GM12878 (cell line): Measurements from ENCODE around the gene MYL3.

Experiments
- CBX3 ChIP-seq: fragments of 200-600 bp; sonication (generic); IDR thresholded peaks from 2 replicates; pipeline ENCODE4 v1.6.1; 2016; ENCODE audit warnings: low read depth, borderline replicate concordance
- CTCF ChIP-seq, 3 experiments: IDR thresholded peaks in 2 of 3; conservative IDR thresholded peaks in 1 of 3; 2 replicates each; pipeline ENCODE4 v1.5.1; 2011; ENCODE audit warnings: low read depth in 3 of 3, low read length in 3 of 3, mild to moderate bottlenecking in 3 of 3, control low read depth in 2 of 3, moderate library complexity in 2 of 3, inconsistent platforms in 1 of 3, mixed read lengths in 1 of 3; ENCODE audit not compliant: control insufficient read depth in 2 of 3, insufficient read depth in 1 of 3; ENCODE audit errors: extremely low read depth in 1 of 3
- EP300 ChIP-seq, 2 experiments: fragments of 150-350 bp in 1 of 2; IDR thresholded peaks; 2 replicates each; pipeline ENCODE4 v1.6.1; 2011 to 2012; ENCODE audit warnings: low read depth in 2 of 2, low read length in 2 of 2, borderline replicate concordance in 1 of 2, improper control_type of control experiment in 1 of 2, inconsistent platforms in 1 of 2; ENCODE audit not compliant: control insufficient read depth in 1 of 2
- IRF3 ChIP-seq: fragments of 450-650 bp; IDR thresholded peaks from 2 replicates; pipeline ENCODE4 v1.6.1; 2014; ENCODE audit warnings: mild to moderate bottlenecking
- PML ChIP-seq: IDR thresholded peaks from 2 replicates; pipeline ENCODE4 v1.6.1; 2012; ENCODE audit warnings: low read length, inconsistent platforms
- POLR2AphosphoS2 ChIP-seq: IDR thresholded peaks from 2 replicates; pipeline ENCODE4 v1.6.1; 2011; ENCODE audit warnings: low read depth, mild to moderate bottlenecking, low read length, improper control_type of control experiment, moderate library complexity
- RCOR1 ChIP-seq: conservative IDR thresholded peaks from 2 replicates; pipeline ENCODE4 v1.6.1; 2012; ENCODE audit warnings: low read depth, low read length, improper control_type of control experiment
- RELA ChIP-seq: fragments of 450-650 bp; IDR thresholded peaks from 2 replicates; pipeline ENCODE4 v1.8.0; 2014; ENCODE audit warnings: borderline replicate concordance; ENCODE audit not compliant: partially characterized antibody
- SP1 ChIP-seq: IDR thresholded peaks from one replicate; pipeline ENCODE4 v1.6.1; 2011; ENCODE audit warnings: low read depth, low read length
- YY1 ChIP-seq: IDR thresholded peaks from 2 replicates; pipeline ENCODE4 v1.6.1; 2011; ENCODE audit warnings: low read depth, mild to moderate bottlenecking, low read length
- ZBTB33 ChIP-seq: fragments of 450-650 bp; IDR thresholded peaks from 2 replicates; pipeline ENCODE4 v1.6.1; 2017; ENCODE audit warnings: mild to moderate bottlenecking
- ZNF24 ChIP-seq: fragments of 450-650 bp; IDR thresholded peaks from 2 replicates; pipeline ENCODE4 v1.6.1; 2017; ENCODE audit warnings: antibody characterized with exemption, mild to moderate bottlenecking

GRCh38 chr3:46852839-46853355 is 10.3 kb downstream of the MYL3 start:
- TF ChIP-seq CTCF (IDR thresholded peaks at IDR 0.05 in 2 of 3, conservative IDR thresholded peaks at IDR 0.05 in 1 of 3; ENCODE audit: control insufficient read depth in 2 of 3, extremely low read depth in 1 of 3, insufficient read depth in 1 of 3, low read depth in 3 of 3, low read length in 3 of 3) (no peak), POLR2AphosphoS2 (no peak), SP1 (no peak), IRF3 (no peak), EP300 (IDR thresholded peaks at IDR 0.05; ENCODE audit: borderline replicate concordance in 1 of 2, control insufficient read depth in 1 of 2, low read depth in 2 of 2, low read length in 2 of 2) (no peak), RELA (no peak), PML (no peak), CBX3 (no peak), ZNF24 (no peak), ZBTB33 (no peak), YY1 (no peak), RCOR1 (no peak)
